Spleen (tissue), 11 donors: ENCODE measurements around the gene SFPQ. TPM values are rescaled to one million over a fixed set of nuclear protein-coding genes. Genes with fewer than 3 reads are reported as not detected.

ENCODE experiments used
- DNase-seq: peaks from one replicate; pipeline ENCODE4 v3.0.0-alpha.2; 2020
- H3K27ac ChIP-seq, 8 donors: fragments of 200-600 bp; sonication (generic) in 7 of 8; 1 replicate in 4 of 8; 2 replicates in 4 of 8; pipeline versions ENCODE4 v1.5.0 to v1.8.0; 2016 to 2021; ENCODE audit warnings: inconsistent platforms in 4 of 8, mild to moderate bottlenecking in 4 of 8, moderate library complexity in 1 of 8
- H3K27me3 ChIP-seq, 7 donors: fragments of 200-600 bp; sonication (generic) in 6 of 7; replicated peaks in 1 of 7; 1 replicate in 4 of 7; 2 replicates in 3 of 7; pipeline versions ENCODE4 v1.5.0 to v1.8.0; 2016 to 2021; ENCODE audit warnings: inconsistent platforms in 3 of 7, mild to moderate bottlenecking in 1 of 7
- H3K36me3 ChIP-seq, 6 donors: fragments of 200-600 bp; sonication (generic) in 5 of 6; 1 replicate in 4 of 6; 2 replicates in 2 of 6; pipeline versions ENCODE4 v1.5.0 to v1.8.0; 2016 to 2021; ENCODE audit warnings: inconsistent platforms in 2 of 6
- H3K4me1 ChIP-seq, 6 donors: fragments of 200-600 bp; sonication (generic) in 5 of 6; 1 replicate in 3 of 6; 2 replicates in 3 of 6; pipeline versions ENCODE4 v1.5.0 to v1.8.0; 2016 to 2021; ENCODE audit warnings: inconsistent platforms in 3 of 6
- H3K4me3 ChIP-seq, 8 donors: fragments of 200-600 bp; sonication (generic) in 7 of 8; 1 replicate in 4 of 8; 2 replicates in 4 of 8; pipeline versions ENCODE4 v1.5.0 to v1.8.0; 2016 to 2021; ENCODE audit warnings: inconsistent platforms in 4 of 8, mild to moderate bottlenecking in 4 of 8, moderate library complexity in 2 of 8
- H3K9me3 ChIP-seq, 8 donors: fragments of 200-600 bp; sonication (generic) in 7 of 8; 1 replicate in 4 of 8; 2 replicates in 4 of 8; pipeline versions ENCODE4 v1.5.0 to v1.8.0; 2016 to 2021; ENCODE audit warnings: inconsistent platforms in 4 of 8
- POLR2A ChIP-seq, 3 donors: fragments of 450-650 bp; IDR thresholded peaks; one replicate each; pipeline ENCODE4 v1.5.1; 2017; ENCODE audit warnings: antibody characterized with exemption in 3 of 3, mild to moderate bottlenecking in 1 of 3
- POLR2AphosphoS5 ChIP-seq, 3 donors: sonication (generic); formaldehyde crosslinking; IDR thresholded peaks; one replicate each; pipeline ENCODE4 v1.5.1; 2017; ENCODE audit warnings: antibody characterized with exemption in 3 of 3
- WGBS, 5 donors: extraction: QIAGEN DNeasy Blood & Tissue Kit in 3 of 5; methylation state at CpG; one replicate each; pipeline versions ENCODE4 v1.1.5 to v1.1.7; 2013 to 2018; 5-methylcytosine and 5-hydroxymethylcytosine counted together
- intact Hi-C: fragments of 100-400 bp; cut with DNase I; formaldehyde crosslinking; loops from one replicate; pipeline ENCODE4 v1.15.0; 2023; ENCODE audit warnings: low total_unique reads
- polyA plus RNA-seq, 3 donors: library from polyadenylated mRNA; stranded (reverse); fragments of 200-250 nt; gene quantifications; one replicate each; pipeline ENCODE4 v1.2.1, GENCODE V29; 2013
- small RNA-seq, 4 donors: library from RNA; depleted of rRNA; stranded (forward); fragments of <200 nt; gene quantifications; one replicate each; pipeline ENCODE3, GENCODE V24; 2016
- total RNA-seq, 7 donors: library from RNA; depleted of rRNA in 3 of 7; stranded (reverse); fragments of >200 nt in 3 of 7; fragmentation: NEBNext Ultra II Directional in 4 of 7; extraction: Animal tissue kit (Norgen Biotek cat#: 25700) in 4 of 7; gene quantifications; one replicate each; pipeline versions ENCODE4 v1.1.0 to v1.2.1, GENCODE V29; 2016 to 2021
- TF ChIP-seq, protein P1 (sequence below), 11 experiments: fragments of 200-600 bp in 7 of 11; fragments of 450-650 bp in 4 of 11; sonication (generic) in 4 of 11; IDR thresholded peaks in 8 of 11; conservative IDR thresholded peaks in 3 of 11; 1 replicate in 7 of 11; 2 replicates in 4 of 11; pipeline versions ENCODE4 v1.4.0 to v1.8.0; 2016 to 2021; ENCODE audit warnings: antibody characterized with exemption in 11 of 11, inconsistent platforms in 4 of 11, mild to moderate bottlenecking in 1 of 11
- donor health status: healthy with polysubstance abuse.
- donor health status: DM: no; HTN: no; CAD: no; lungs with moderate emphysema.
- donor health status: DM: no; HTN: no; CAD: no.
- donor health status: Bipolar disorder and iron deficiency.
- donor health status: healthy.
- donor health status: DM: no; HTN: no; CAD: no.
- donor health status: DM: yes; HTN: yes; CAD: no.

SFPQ gene
- total and polyA plus RNA-seq, 10 donors: 171 to 292 (median 247) TPM

- intact Hi-C loops: no loop called here
- no peaks in the 10 kb centered on the region for H3K36me3 ChIP-seq
- WGBS, 5 donors: 88 to 94% (median 93%) methylated on average over 3 of the region's 3 CpGs
These were observed 56.2 kb downstream of the SFPQ start for GRCh38 chr1:35136780-35137179.

More at GRCh38 chr1:35136780-35137179, 56.2 kb downstream of the SFPQ start:
- Histone ChIP-seq H3K27me3 (no peaks in the 10 kb centered on the region), H3K9me3 (no peaks in the 10 kb centered on the region), H3K4me1 (no peaks in the 10 kb centered on the region), H3K27ac (no peak overlapping the region), H3K4me3 (no peak overlapping the region)
- no peak for DNase-seq
- TF ChIP-seq, protein P1, sequence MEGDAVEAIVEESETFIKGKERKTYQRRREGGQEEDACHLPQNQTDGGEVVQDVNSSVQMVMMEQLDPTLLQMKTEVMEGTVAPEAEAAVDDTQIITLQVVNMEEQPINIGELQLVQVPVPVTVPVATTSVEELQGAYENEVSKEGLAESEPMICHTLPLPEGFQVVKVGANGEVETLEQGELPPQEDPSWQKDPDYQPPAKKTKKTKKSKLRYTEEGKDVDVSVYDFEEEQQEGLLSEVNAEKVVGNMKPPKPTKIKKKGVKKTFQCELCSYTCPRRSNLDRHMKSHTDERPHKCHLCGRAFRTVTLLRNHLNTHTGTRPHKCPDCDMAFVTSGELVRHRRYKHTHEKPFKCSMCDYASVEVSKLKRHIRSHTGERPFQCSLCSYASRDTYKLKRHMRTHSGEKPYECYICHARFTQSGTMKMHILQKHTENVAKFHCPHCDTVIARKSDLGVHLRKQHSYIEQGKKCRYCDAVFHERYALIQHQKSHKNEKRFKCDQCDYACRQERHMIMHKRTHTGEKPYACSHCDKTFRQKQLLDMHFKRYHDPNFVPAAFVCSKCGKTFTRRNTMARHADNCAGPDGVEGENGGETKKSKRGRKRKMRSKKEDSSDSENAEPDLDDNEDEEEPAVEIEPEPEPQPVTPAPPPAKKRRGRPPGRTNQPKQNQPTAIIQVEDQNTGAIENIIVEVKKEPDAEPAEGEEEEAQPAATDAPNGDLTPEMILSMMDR (IDR thresholded peaks at IDR 0.05 in 8 of 11, conservative IDR thresholded peaks at IDR 0.05 in 3 of 11): no peak
- TF ChIP-seq POLR2AphosphoS5 (IDR thresholded peaks at IDR 0.05) (no peak), POLR2A (IDR thresholded peaks at IDR 0.05) (no peak)

Small RNA genes lying within 50 kb of the gene (small RNA-seq; reads per million reads assigned to genes)
- 0 reads per million in 4 donors for gene RF00019

Other genes with a start within 250 kb of the SFPQ start
- 10 to 100 TPM; 24.8 to 50.9 (median 33.5) TPM for gene TMEM35B, start 207.8 kb downstream of the SFPQ start, total RNA-seq
- gene TMEM35B, start 207.8 kb downstream of the SFPQ start, polyA plus RNA-seq: 10 to 100 TPM; 28.8 to 47.4 (median 34.8) TPM
- gene ZMYM6, start 161.2 kb downstream of the SFPQ start, total RNA-seq: 10 to 100 TPM; 24.2 to 40.6 (median 33.1) TPM
- 10 to 100 TPM; 10.5 to 20.6 (median 14.1) TPM for gene ZMYM6, start 161.2 kb downstream of the SFPQ start, polyA plus RNA-seq
- 10 to 100 TPM; 14.9 to 21.7 (median 18.9) TPM for gene ZMYM1, start 113.8 kb downstream of the SFPQ start, total RNA-seq
- 1 to 10 TPM; 3.0 to 6.0 (median 3.8) TPM for gene ZMYM1, start 113.8 kb downstream of the SFPQ start, polyA plus RNA-seq
- gene ZMYM4, start 75.6 kb upstream of the SFPQ start, total RNA-seq: 10 to 100 TPM; 31.2 to 70.2 (median 49.7) TPM
- gene ZMYM4, start 75.6 kb upstream of the SFPQ start, polyA plus RNA-seq: 10 to 100 TPM in 2 of 3 donors, 1 to 10 TPM in 1; 9.0 to 10.8 (median 10.7) TPM